ENCODE results near the gene NKX1-1.
"Not testable (repeated sequence)": the region's sequence is repeated elsewhere in the genome, so short reads cannot be mapped to it uniquely, and the experiment has no call there.

The NKX1-1 gene

DNA sequence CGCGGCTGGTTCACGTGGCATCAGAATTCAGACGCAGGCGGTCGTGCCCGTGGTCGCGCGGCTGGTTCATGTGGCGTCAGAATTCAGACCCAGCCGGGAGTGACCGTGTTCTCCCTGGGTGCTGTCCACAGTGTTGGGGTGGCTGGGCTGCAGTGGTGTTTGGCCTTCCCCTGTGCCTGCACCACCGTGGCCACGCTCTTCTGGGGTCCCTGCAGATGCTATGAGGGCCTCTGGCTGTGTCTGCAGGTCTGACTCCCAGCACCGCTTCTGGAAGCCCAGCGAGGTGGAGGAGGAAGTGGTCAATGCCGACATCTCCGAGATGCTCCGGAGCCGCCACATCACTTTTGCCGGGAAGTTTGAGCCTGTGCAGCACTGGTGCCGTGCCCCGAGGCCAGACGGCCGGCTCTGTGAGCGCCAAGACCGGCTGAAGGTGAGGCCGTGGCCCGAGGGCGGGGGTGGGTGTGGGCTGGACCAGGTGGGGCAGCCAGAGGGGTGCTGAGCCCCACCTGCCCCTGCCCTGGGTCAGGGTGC is 26.4 kb downstream of the NKX1-1 start:
- Mint-ChIP-seq H3K36me3 (peaks cover 6 to 12% of the 10 kb centered on the region in 2 donors), H3K4me3 (no peak overlapping the region), H3K4me1 (no peaks in the 10 kb centered on the region), H3K27me3 (no peaks in the 10 kb centered on the region), H3K9me3 (no peaks in the 10 kb centered on the region), H3K27ac (no peak overlapping the region)
- DNase-seq (no peak), ATAC-seq (replicated peaks) (no peak)

DNA sequence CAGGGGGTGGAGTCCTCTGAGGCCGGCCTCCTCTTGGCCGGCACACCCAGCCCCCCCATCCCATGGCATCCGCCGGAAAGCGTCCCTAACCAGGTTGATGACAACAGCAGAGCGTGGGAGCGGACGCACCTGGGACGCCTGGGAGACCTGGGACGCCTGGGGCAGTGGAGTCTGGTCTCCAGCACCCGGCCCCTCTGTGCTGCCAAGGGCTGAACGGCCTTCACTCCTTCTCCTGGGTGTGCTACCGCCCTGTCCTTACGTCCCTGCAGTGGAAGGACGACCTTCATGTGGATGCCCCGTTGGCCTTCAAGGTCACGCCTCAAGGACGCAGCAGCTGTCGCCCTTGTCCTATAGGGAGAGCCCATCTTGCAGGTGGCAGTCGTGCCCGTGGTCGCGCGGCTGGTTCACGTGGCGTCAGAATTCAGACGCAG is 26.9 kb downstream of the NKX1-1 start:
- Mint-ChIP-seq H3K4me3 (no peak overlapping the region), H3K27ac (no peak overlapping the region), H3K36me3 (peaks cover 6 to 10% of the 10 kb centered on the region in 2 donors)

DNA sequence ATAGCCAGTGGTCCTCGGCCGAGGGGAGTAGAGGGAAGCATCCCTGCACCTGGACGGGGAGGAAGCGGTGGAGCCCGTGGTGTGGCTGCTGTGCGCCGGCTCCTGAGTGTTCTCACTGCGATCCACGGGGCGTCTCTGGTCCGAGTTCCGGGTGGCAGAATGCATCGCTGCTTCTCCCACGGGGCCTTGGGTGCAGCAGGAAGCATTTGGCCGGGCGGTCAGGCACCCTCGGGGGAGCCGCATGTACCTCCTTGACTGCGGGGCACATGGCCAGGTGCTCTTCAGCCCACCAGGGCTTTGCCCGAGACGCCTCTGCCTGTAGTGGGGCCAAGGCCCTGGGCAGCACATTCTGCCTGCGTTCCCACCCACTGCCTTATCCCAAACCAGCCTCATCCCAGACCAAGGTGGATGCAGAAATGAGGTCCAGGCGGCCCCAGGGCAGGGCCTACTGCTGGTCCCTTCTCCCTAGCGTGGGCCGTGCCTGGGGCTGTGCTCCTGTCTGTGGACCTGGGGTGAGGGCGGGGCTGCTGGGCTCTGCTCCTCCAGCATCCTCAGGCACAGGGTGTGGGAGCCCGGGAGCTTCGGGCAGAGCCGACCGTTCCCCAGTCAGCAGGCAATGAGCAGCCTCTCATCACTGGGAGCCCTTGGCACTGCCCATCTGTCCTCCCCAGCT is 27.5 kb downstream of the NKX1-1 start:
- ATAC-seq (replicated peaks) = no peak
- H3K27me3 Mint-ChIP-seq = no peaks in the 10 kb centered on the region
- DNase-seq = no peak
- no peaks in the 10 kb centered on the region for H3K4me1 Mint-ChIP-seq
- no peaks in the 10 kb centered on the region for H3K9me3 Mint-ChIP-seq
- H3K4me3 Mint-ChIP-seq = no peak overlapping the region
- H3K36me3 Mint-ChIP-seq = peaks cover 11% of the 10 kb centered on the region in 2 donors
- H3K27ac Mint-ChIP-seq = no peak overlapping the region

More for the DNA sequence above, 26.9 kb downstream of the NKX1-1 start:
- Mint-ChIP-seq H3K4me1 (no peaks in the 10 kb centered on the region), H3K9me3 (no peaks in the 10 kb centered on the region), H3K27me3 (no peaks in the 10 kb centered on the region)
- DNase-seq (no peak), ATAC-seq (replicated peaks) (no peak)

GRCh38 chr4:1377606-1378261 is 28.5 kb downstream of the NKX1-1 start:
- peaks cover 14 to 21% of the 10 kb centered on the region in 2 donors for H3K36me3 Mint-ChIP-seq
- DNase-seq = no peak
- no peaks in the 10 kb centered on the region for H3K9me3 Mint-ChIP-seq
- no peaks in the 10 kb centered on the region for H3K4me1 Mint-ChIP-seq
- ATAC-seq (replicated peaks) = no peak
- H3K27ac Mint-ChIP-seq = no peak overlapping the region
- H3K4me3 Mint-ChIP-seq = no peak overlapping the region
- H3K27me3 Mint-ChIP-seq = no peaks in the 10 kb centered on the region

DNA sequence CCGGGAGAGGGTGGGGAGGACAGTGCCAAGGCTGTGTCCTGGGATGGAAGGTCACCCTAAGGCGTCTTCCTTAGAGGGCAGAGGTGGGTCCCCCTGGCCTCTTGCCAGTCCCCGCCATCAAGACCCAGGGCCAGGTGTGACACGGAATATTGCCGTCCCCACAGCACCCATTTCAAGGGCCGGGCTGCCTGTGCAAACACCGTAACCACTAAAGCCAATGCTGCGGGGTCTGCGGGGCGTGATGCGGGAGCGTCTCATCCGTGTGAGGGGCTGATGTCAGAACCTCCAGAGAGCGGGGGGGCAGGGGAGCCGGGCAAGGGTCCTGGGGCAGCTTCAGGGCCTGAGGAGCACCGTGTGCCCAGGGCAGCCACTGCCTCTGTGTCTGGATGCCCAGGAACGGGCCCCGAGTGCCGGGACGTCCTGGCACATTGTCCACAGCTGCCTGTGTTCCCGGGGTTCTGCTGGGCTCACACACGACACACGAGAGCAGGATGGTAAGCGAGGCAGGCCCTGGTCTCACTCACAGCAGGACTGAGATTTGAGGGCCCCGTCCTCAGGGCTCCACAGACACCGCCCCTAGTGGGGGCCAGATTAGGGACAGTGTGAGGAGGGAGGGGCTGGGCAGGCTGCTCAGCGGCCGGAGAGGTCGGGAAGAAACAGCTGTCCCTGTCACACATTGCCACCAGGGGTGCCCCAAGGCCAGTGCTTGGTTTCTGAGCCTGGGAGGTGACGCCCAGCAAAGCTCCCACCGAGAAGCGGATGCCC is 29.2 kb downstream of the NKX1-1 start:
- no peak overlapping the region for H3K27ac Mint-ChIP-seq
- H3K4me1 Mint-ChIP-seq = no peaks in the 10 kb centered on the region

GRCh38 chr4:1376391-1376840 is 29.8 kb downstream of the NKX1-1 start:
- Mint-ChIP-seq H3K36me3 (peaks cover 19 to 32% of the 10 kb centered on the region in 2 donors), H3K27ac (no peak overlapping the region), H3K27me3 (no peaks in the 10 kb centered on the region), H3K4me3 (no peak overlapping the region), H3K9me3 (no peaks in the 10 kb centered on the region), H3K4me1 (no peaks in the 10 kb centered on the region)
- no peak for ATAC-seq (replicated peaks)
- DNase-seq = no peak

More for the DNA sequence above, 29.2 kb downstream of the NKX1-1 start:
- no peaks in the 10 kb centered on the region for H3K27me3 Mint-ChIP-seq
- DNase-seq = no peak
- H3K36me3 Mint-ChIP-seq = peaks cover 21 to 28% of the 10 kb centered on the region in 2 donors
- H3K4me3 Mint-ChIP-seq = no peak overlapping the region
- no peaks in the 10 kb centered on the region for H3K9me3 Mint-ChIP-seq
- no peak for ATAC-seq (replicated peaks)

- Mint-ChIP-seq H3K27me3 (no peaks in the 10 kb centered on the region), H3K4me3 (no peak overlapping the region), H3K9me3 (no peaks in the 10 kb centered on the region), H3K4me1 (no peaks in the 10 kb centered on the region), H3K27ac (no peak overlapping the region), H3K36me3 (peaks cover 20 to 38% of the 10 kb centered on the region in 2 donors)
- ATAC-seq (replicated peaks) = no peak
- DNase-seq = no peak
These were observed 30.4 kb downstream of the NKX1-1 start for GRCh38 chr4:1375761-1376322.

DNA sequence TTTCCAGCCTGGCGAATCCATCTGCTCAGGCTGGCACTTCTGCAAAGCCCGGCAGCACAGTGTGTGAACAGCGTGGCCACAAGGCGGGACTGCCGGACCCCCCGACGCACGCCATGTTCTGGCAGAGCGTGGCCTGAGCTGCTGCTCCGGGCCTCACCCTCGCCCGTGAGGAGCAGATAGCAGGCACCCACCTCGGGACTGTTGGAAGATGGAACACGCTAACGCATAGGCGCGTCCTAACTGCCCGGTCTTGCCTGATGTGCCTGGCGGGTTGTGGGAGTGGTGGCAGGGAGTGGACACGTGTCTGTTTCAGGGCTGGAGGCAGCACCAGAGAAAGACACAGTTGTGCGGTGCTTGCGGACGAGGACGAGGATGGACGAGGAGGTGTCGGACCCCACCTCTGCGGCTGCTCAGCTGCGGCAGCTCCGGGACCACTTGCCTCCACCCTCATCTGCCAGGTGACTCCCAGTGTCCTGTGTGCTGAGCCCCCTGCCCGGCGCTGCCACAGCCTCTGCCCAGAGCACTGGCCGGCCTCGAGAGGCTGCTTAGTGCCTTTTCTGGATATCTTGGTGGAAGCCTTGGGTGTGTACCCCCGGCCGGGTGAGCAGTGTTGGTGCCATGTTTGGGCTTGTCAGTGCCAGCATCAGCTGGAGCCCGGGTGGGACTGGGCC is 31.1 kb downstream of the NKX1-1 start:
- peaks cover 20 to 40% of the 10 kb centered on the region in 2 donors for H3K36me3 Mint-ChIP-seq
- no peak for ATAC-seq (replicated peaks)
- no peaks in the 10 kb centered on the region for H3K9me3 Mint-ChIP-seq
- H3K4me1 Mint-ChIP-seq = no peaks in the 10 kb centered on the region
- H3K27me3 Mint-ChIP-seq = no peaks in the 10 kb centered on the region
- no peak for DNase-seq
- no peak overlapping the region for H3K4me3 Mint-ChIP-seq
- H3K27ac Mint-ChIP-seq = no peak overlapping the region

GRCh38 chr4:1374706-1375045 is 31.6 kb downstream of the NKX1-1 start:
- Mint-ChIP-seq H3K4me3 (no peak overlapping the region), H3K9me3 (no peaks in the 10 kb centered on the region), H3K36me3 (peaks cover 20 to 45% of the 10 kb centered on the region in 2 donors), H3K27me3 (no peaks in the 10 kb centered on the region), H3K27ac (no peak overlapping the region), H3K4me1 (no peaks in the 10 kb centered on the region)
- DNase-seq = no peak
- ATAC-seq (replicated peaks) = no peak

DNA sequence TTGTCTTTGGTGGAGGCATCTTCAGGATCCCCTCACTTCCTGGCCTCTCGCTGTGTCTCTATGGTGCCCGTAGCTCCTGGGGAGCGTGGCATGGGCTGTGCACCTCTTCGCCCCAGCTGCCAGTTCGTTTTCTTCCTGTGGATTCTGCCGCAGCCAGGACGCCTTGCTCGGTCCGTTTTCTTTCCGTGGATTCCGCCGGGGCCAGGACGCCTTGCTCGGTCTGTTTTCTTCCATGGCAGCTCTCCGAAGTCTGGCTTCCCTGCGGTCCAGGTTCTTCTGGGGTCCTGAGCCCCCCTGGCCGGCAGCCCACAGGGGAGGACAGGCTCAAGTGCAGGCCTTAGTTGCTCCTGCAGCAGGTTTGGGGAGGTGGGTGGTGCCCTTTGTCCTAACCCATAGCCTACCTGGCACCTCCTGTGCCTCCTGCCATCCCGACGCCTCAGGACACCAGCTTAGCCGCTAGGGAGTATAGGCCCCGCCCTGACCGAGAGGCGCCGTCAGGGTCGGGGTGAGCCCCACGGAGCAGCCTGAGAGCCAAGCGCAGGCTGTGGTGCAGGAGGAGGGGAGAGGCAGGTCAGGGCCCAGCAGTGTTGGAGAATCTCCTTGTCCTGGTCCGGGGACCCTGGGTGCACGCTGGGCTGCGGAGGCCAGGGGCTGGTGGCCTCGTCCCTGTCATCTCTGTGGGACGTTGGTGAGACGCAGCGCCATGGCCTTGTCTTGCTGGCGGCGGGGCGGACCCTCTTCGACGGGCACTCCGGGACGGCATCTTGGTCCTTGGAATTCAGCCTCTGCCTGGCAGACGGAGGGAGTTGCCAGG is 32.1 kb downstream of the NKX1-1 start:
- no peak overlapping the region for H3K4me3 Mint-ChIP-seq
- no peak for DNase-seq

DNA sequence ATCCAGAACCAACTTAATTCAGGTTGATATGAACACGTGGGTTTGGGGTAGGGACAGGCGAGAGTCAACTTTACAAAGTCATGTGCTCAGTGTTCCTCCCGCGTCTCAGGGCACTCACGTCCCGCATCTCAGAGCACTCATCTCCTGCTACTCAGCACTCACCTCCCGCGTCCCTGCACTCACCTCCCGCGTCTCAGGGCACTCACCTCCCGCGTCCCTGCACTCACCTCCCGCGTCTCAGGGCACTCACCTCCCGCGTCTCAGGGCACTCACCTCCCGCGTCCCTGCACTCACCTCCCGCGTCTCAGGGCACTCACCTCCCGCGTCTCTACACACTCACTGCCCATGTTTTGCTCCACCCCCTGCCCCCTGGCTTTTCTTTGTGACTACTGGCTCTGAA is 33.7 kb downstream of the NKX1-1 start:
- H3K27ac Mint-ChIP-seq, H3K9me3 Mint-ChIP-seq: not testable (repeated sequence)

More for the DNA sequence above, 32.1 kb downstream of the NKX1-1 start:
- Mint-ChIP-seq H3K4me1 (no peaks in the 10 kb centered on the region), H3K27ac (peak overlapping the region; percentile 37), H3K36me3 (peaks cover 20 to 49% of the 10 kb centered on the region in 2 donors), H3K9me3 (no peaks in the 10 kb centered on the region), H3K27me3 (no peaks in the 10 kb centered on the region)
- no peak for ATAC-seq (replicated peaks)

DNA sequence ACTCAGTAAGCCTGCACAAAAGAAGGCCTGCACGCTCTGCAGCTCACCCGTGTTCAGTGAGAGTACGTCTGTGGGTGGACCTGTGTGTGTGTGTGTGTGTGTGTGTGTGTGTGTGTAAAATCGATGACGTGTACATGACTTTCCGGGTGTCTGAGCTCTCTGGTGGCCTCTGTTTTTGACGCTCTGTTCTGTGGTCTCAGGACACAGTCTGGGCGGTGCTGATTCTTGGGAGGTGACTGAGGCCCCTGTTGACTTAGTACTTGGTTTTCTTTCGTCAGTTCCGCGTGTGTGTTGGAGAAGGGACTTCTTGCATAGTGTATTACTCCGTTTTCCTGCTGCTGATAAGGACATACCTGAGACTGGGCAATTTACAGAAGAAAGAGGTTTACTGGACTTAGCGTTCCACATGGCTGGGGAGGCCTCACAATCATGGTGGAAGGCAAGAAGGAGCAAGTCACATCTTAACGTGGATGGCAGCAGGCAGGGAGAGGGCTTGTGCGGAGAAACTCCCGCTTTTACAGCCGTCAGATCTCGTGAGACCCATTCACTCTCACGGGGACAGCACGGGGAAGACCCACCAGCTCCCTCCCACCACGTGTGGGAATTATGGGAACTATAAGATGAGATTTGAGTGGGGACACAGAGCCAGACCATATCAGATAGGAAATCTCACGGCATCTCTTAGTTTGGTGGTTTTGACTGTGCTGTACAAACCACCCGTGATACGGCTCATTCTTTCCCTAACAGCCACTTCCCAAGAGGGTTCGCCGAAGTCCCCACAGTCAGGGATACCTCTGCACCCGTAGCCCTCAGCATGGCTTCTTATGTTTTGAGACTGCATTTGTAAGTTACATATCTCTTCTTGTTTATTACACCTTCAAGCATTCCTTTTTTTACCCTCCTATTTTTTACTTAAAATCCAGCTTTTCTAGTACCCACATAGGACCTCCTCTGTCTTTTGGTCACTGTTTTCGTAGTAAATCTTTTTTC is 34.8 kb downstream of the NKX1-1 start:
- no peak for DNase-seq
- ATAC-seq (replicated peaks) = no peak
- Mint-ChIP-seq H3K4me1 (no peaks in the 10 kb centered on the region), H3K27me3 (no peaks in the 10 kb centered on the region), H3K36me3 (peaks cover 30 to 53% of the 10 kb centered on the region in 2 donors), H3K9me3 (no peaks in the 10 kb centered on the region), H3K27ac (no peak overlapping the region), H3K4me3 (no peak overlapping the region)

More for the DNA sequence above, 33.7 kb downstream of the NKX1-1 start:
- H3K27me3 Mint-ChIP-seq; H3K4me3 Mint-ChIP-seq; ATAC-seq (replicated peaks); DNase-seq; H3K4me1 Mint-ChIP-seq: not testable (repeated sequence)
- H3K36me3 Mint-ChIP-seq = peaks cover 26 to 53% of the 10 kb centered on the region in 2 donors
